Hepatocyte (in vitro differentiated cells): ENCODE results near the gene NCAM1.

Experiments
- EZH2 ChIP-seq: fragments of 200-600 bp; sonication (generic); IDR thresholded peaks from 2 replicates; pipeline ENCODE4 v1.6.1; 2016; ENCODE audit warnings: antibody characterized with exemption, mild to moderate bottlenecking, borderline replicate concordance
- EZH2phosphoT487 ChIP-seq: fragments of 200-600 bp; sonication (generic); IDR thresholded peaks from one replicate; pipeline ENCODE4 v1.6.1; 2018; ENCODE audit warnings: antibody characterized with exemption, mild to moderate bottlenecking, low read depth, moderate library complexity; ENCODE audit not compliant: unreplicated experiment, severe bottlenecking
- TF ChIP-seq, protein P1 (sequence below): fragments of 200-600 bp; sonication (generic); IDR thresholded peaks from 2 replicates; pipeline ENCODE4 v1.5.1; 2016; ENCODE audit warnings: antibody characterized with exemption, mild to moderate bottlenecking; ENCODE audit not compliant: poor library complexity

- TF ChIP-seq, protein P1, sequence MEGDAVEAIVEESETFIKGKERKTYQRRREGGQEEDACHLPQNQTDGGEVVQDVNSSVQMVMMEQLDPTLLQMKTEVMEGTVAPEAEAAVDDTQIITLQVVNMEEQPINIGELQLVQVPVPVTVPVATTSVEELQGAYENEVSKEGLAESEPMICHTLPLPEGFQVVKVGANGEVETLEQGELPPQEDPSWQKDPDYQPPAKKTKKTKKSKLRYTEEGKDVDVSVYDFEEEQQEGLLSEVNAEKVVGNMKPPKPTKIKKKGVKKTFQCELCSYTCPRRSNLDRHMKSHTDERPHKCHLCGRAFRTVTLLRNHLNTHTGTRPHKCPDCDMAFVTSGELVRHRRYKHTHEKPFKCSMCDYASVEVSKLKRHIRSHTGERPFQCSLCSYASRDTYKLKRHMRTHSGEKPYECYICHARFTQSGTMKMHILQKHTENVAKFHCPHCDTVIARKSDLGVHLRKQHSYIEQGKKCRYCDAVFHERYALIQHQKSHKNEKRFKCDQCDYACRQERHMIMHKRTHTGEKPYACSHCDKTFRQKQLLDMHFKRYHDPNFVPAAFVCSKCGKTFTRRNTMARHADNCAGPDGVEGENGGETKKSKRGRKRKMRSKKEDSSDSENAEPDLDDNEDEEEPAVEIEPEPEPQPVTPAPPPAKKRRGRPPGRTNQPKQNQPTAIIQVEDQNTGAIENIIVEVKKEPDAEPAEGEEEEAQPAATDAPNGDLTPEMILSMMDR, result no peak
- TF ChIP-seq EZH2, result no peak
- no peak for TF ChIP-seq EZH2phosphoT487
Observed at GRCh38 chr11:113283881-113284280, 322.7 kb downstream of the NCAM1 start.
